ENCODE results near the gene C4BPA. TPM values are rescaled to one million over a fixed set of nuclear protein-coding genes. Genes with fewer than 3 reads are reported as not detected.
A peak's percentile ranks its signal among the peaks of the same experiment; 100 is the strongest.

C4BPA gene
- total RNA-seq, 6 donors from 2014 or later = 39.0 to 618 (median 118) TPM

GRCh38 chr1:207073906-207074820 is 29.9 kb upstream of the C4BPA start:
- Histone ChIP-seq H3K36me3 (peaks cover 0 to 27% (median 16%) of the 10 kb centered on the region in 4 donors), H3K9me3 (no peaks in the 10 kb centered on the region), H3K4me1 (peaks cover 0 to 19% (median 6%) of the 10 kb centered on the region in 4 donors), H3K27ac (no peak overlapping the region), H3K4me3 (no peak overlapping the region), H3K27me3 (no peaks in the 10 kb centered on the region)
- 55 to 73% methylated on average over 4 of the region's 4 CpGs for WGBS, 2 donors
- ATAC-seq (ENCODE audit: low FRiP score in 2 of 2) = no peak
- TF ChIP-seq POLR2AphosphoS5 (IDR thresholded peaks at IDR 0.05) = no peak
- TF ChIP-seq POLR2A (IDR thresholded peaks at IDR 0.05) = no peak
- TF ChIP-seq CTCF (IDR thresholded peaks at IDR 0.05) = no peak
- TF ChIP-seq EP300 (IDR thresholded peaks at IDR 0.05) = no peak
- DNase-seq = no peak

GRCh38 chr1:207076181-207076955 is 27.7 kb upstream of the C4BPA start:
- no peaks in the 10 kb centered on the region for H3K27me3 ChIP-seq
- H3K4me3 ChIP-seq = no peak overlapping the region
- TF ChIP-seq POLR2A (IDR thresholded peaks at IDR 0.05) (no peak), CTCF (IDR thresholded peaks at IDR 0.05) (no peak), EP300 (IDR thresholded peaks at IDR 0.05) (no peak), POLR2AphosphoS5 (IDR thresholded peaks at IDR 0.05) (no peak)
- peak overlapping the region in 1 of 4 donors; percentile 37 for H3K27ac ChIP-seq
- peaks cover 0 to 9% (median 4%) of the 10 kb centered on the region in 4 donors for H3K36me3 ChIP-seq
- ATAC-seq (ENCODE audit: low FRiP score in 2 of 2) (no peak), DNase-seq (no peak)
- 69 to 84% methylated on average over 5 of the region's 5 CpGs for WGBS, 2 donors
- H3K4me1 ChIP-seq = peaks cover 0 to 14% (median 6%) of the 10 kb centered on the region in 4 donors
- H3K9me3 ChIP-seq = no peaks in the 10 kb centered on the region

GRCh38 chr1:207077012-207077411 is 27.0 kb upstream of the C4BPA start:
- Histone ChIP-seq H3K27me3 (no peaks in the 10 kb centered on the region), H3K27ac (peak overlapping the region in 1 of 4 donors; percentile 37), H3K4me1 (peaks cover 0 to 14% (median 6%) of the 10 kb centered on the region in 4 donors), H3K4me3 (no peak overlapping the region), H3K36me3 (peaks cover 0 to 6% (median 1%) of the 10 kb centered on the region in 4 donors), H3K9me3 (no peaks in the 10 kb centered on the region)
- ATAC-seq (ENCODE audit: low FRiP score in 2 of 2) (no peak), DNase-seq (no peak)
- 95 to 100% methylated on average over 1 of the region's 1 CpG for WGBS, 2 donors
- TF ChIP-seq POLR2A (IDR thresholded peaks at IDR 0.05) = no peak

- H3K27me3 ChIP-seq = no peaks in the 10 kb centered on the region
- ATAC-seq (ENCODE audit: low FRiP score in 2 of 2) = peak; percentile 91 to 94
- H3K9me3 ChIP-seq = no peaks in the 10 kb centered on the region
- H3K4me1 ChIP-seq = peaks cover 0 to 14% (median 6%) of the 10 kb centered on the region in 4 donors
- peak overlapping the region in 1 of 4 donors; percentile 37 for H3K27ac ChIP-seq
- peak in 1 of 2 donors; percentile 70 for DNase-seq
- WGBS, 2 donors = 37 to 38% methylated on average over 6 of the region's 6 CpGs
- H3K36me3 ChIP-seq = no peaks in the 10 kb centered on the region
- no peak overlapping the region for H3K4me3 ChIP-seq
- peak; percentile 72 to 89 (median 86) for TF ChIP-seq CTCF (IDR thresholded peaks at IDR 0.05)
- TF ChIP-seq POLR2AphosphoS5 (IDR thresholded peaks at IDR 0.05) = no peak
These were observed 26.3 kb upstream of the C4BPA start for GRCh38 chr1:207077470-207078377.
